Activated CD4-positive, alpha-beta T cell treated with anti-CD3 and anti-CD28 coated beads, Interleukin-2, amount 10 ng/mL, durations not matched to agents 7 days and 5 days (primary cell): ENCODE measurements around the gene C14orf93. TPM values are rescaled to one million over a fixed set of nuclear protein-coding genes. Genes with fewer than 3 reads are reported as not detected.

Experiments
- CTCF ChIA-PET: fragments of 350-600 bp; sonication (Branson Sonifier 250); formaldehyde crosslinking; loops from one replicate; lab custom pipeline; 2021; ENCODE audit warnings: antibody characterized with exemption; lab: Charles Lee
- POLR2A ChIA-PET: fragments of 350-600 bp; sonication (Branson Sonifier 250); formaldehyde crosslinking; loops from one replicate; lab custom pipeline; 2021; ENCODE audit warnings: antibody characterized with exemption; lab: Charles Lee
- DNase-seq: peaks from one replicate; pipeline ENCODE4 v3.0.0-alpha.2; 2020
- H3K27ac Mint-ChIP-seq: one replicate; pipeline ENCODE4 v1.8.0; 2021; ENCODE audit warnings: mild to moderate bottlenecking, moderate library complexity, mixed read lengths
- H3K27me3 Mint-ChIP-seq: one replicate; pipeline ENCODE4 v1.8.0; 2021; ENCODE audit warnings: mixed read lengths
- H3K36me3 Mint-ChIP-seq: one replicate; pipeline ENCODE4 v1.8.0; 2021; ENCODE audit warnings: low read depth, mixed read lengths
- H3K4me1 Mint-ChIP-seq: one replicate; pipeline ENCODE4 v1.8.0; 2021; ENCODE audit warnings: mixed read lengths
- H3K4me3 Mint-ChIP-seq: one replicate; pipeline ENCODE4 v1.8.0; 2021; ENCODE audit warnings: mild to moderate bottlenecking, moderate library complexity, mixed read lengths
- H3K9me3 Mint-ChIP-seq: one replicate; pipeline ENCODE4 v1.8.0; 2021; ENCODE audit warnings: mixed read lengths
- total RNA-seq, 2 experiments: library from RNA; stranded (reverse); gene quantifications; one replicate each; pipeline ENCODE4 v1.2.3, GENCODE V29; 2021

Gene C14orf93
- total RNA-seq, 2 experiments from 2014 or later: 9.4 to 11.1 TPM

- DNase-seq: no peak
- H3K27me3 Mint-ChIP-seq: no peaks in the 10 kb centered on the region
- H3K27ac Mint-ChIP-seq: no peak overlapping the region
- ChIA-PET POLR2A (no interaction called here), CTCF (interaction anchor here (0.6 to 3.7 kb wide), 4 partner anchors 10 to 942 kb away, joined by 3 to 14 read pairs (median 4); partner anchors contain the start of gene PRMT5)
- H3K4me3 Mint-ChIP-seq: no peak overlapping the region
- no peaks in the 10 kb centered on the region for H3K4me1 Mint-ChIP-seq
- no peaks in the 10 kb centered on the region for H3K9me3 Mint-ChIP-seq
- peaks cover 16% of the 10 kb centered on the region for H3K36me3 Mint-ChIP-seq
These were observed 70.3 kb downstream of the C14orf93 start for GRCh38 chr14:22939684-22940083.

Other genes with a start within 250 kb of the C14orf93 start
- gene OXA1L, start 243.5 kb downstream of the C14orf93 start, total RNA-seq: 100 to 1,000 TPM; 122 to 141 TPM
- gene SLC7A7, start 194.7 kb downstream of the C14orf93 start, total RNA-seq: under 1 TPM; 0.25 to 0.69 TPM
- gene MRPL52, start 180.3 kb downstream of the C14orf93 start, total RNA-seq: 100 to 1,000 TPM; 101 to 112 TPM
- 1 to 10 TPM; 1.8 to 2.1 TPM for gene MMP14, start 173.6 kb downstream of the C14orf93 start, total RNA-seq
- gene LRP10, start 138.4 kb downstream of the C14orf93 start, total RNA-seq: 10 to 100 TPM; 60.0 to 63.5 TPM
- under 1 TPM; 0.52 to 0.69 TPM for gene REM2, start 126.9 kb downstream of the C14orf93 start, total RNA-seq
- 10 to 100 TPM; 79.0 to 79.6 TPM for gene RBM23, start 91.0 kb downstream of the C14orf93 start, total RNA-seq
- gene PRMT5, start 80.8 kb downstream of the C14orf93 start, total RNA-seq: 10 to 100 TPM; 52.6 to 56.8 TPM
- gene HAUS4, start 53.1 kb downstream of the C14orf93 start, total RNA-seq: 10 to 100 TPM; 67.4 to 68.6 TPM
- gene AJUBA, start 27.6 kb downstream of the C14orf93 start, total RNA-seq: 1 to 10 TPM; 1.3 to 1.4 TPM
- gene PSMB5, start 24.8 kb upstream of the C14orf93 start, total RNA-seq: 10 to 100 TPM; 60.4 to 60.7 TPM
- under 1 TPM in 1 of 2 experiments, not detected in 1; 0.21 TPM for gene PSMB11, start 32.1 kb upstream of the C14orf93 start, total RNA-seq
- gene CDH24, start 47.4 kb upstream of the C14orf93 start, total RNA-seq: 1 to 10 TPM; 2.9 to 3.0 TPM
- gene ACIN1, start 85.0 kb upstream of the C14orf93 start, total RNA-seq: 100 to 1,000 TPM; 202 to 221 TPM
- gene C14orf119, start 85.4 kb upstream of the C14orf93 start, total RNA-seq: 10 to 100 TPM; 48.0 to 48.2 TPM
- not detected for gene CIROP, start 94.8 kb upstream of the C14orf93 start, total RNA-seq
- under 1 TPM; 0.67 to 0.98 TPM for gene CEBPE, start 109.1 kb upstream of the C14orf93 start, total RNA-seq
- gene SLC7A8, start 173.5 kb upstream of the C14orf93 start, total RNA-seq: under 1 TPM; 0.27 to 0.64 TPM
- gene RNF212B, start 227.8 kb upstream of the C14orf93 start, total RNA-seq: not detected